ENCODE data around the gene LPAR3. TPM values are rescaled to one million over a fixed set of nuclear protein-coding genes. Genes with fewer than 3 reads are reported as not detected.

Gene LPAR3
- total and polyA plus RNA-seq, 12 donors = 4.7 to 17.3 (median 10.7) TPM

DNA sequence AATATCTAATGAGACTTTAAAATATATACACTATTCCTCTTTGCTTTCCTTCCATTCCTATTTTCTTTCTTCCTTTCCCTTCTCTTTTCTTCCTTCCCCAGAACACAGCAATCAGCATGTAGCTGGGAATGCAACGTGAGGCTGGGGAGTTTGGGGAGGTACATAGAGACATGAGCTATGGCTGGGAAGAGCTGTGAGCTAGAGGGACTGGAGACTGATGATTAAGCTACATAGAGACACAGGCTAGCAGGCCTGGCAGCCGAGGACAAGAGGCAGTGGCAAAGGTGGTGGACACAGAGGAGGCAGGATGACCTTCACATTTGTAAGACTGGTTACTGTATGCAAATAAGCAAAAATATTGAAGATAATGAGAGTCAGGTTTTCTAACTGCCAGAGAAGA is 7.5 kb downstream of the LPAR3 start:
- DNase-seq (no peak), ATAC-seq (peak in 5 of 8 donors; percentile 53 to 61 (median 59))
- 24 to 35% methylated on average over 2 of the region's 2 CpGs for WGBS, 2 donors
- TF ChIP-seq, protein P1, sequence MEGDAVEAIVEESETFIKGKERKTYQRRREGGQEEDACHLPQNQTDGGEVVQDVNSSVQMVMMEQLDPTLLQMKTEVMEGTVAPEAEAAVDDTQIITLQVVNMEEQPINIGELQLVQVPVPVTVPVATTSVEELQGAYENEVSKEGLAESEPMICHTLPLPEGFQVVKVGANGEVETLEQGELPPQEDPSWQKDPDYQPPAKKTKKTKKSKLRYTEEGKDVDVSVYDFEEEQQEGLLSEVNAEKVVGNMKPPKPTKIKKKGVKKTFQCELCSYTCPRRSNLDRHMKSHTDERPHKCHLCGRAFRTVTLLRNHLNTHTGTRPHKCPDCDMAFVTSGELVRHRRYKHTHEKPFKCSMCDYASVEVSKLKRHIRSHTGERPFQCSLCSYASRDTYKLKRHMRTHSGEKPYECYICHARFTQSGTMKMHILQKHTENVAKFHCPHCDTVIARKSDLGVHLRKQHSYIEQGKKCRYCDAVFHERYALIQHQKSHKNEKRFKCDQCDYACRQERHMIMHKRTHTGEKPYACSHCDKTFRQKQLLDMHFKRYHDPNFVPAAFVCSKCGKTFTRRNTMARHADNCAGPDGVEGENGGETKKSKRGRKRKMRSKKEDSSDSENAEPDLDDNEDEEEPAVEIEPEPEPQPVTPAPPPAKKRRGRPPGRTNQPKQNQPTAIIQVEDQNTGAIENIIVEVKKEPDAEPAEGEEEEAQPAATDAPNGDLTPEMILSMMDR (IDR thresholded peaks at IDR 0.05) = no peak
- Histone ChIP-seq H3K27me3 (peaks cover 0 to 3% (median 0%) of the 10 kb centered on the region in 7 donors), H3K9me3 (peaks cover 0 to 6% (median 0%) of the 10 kb centered on the region in 11 donors), H3K27ac (peak overlapping the region in 4 of 10 donors; percentile 20 to 47 (median 39)), H3K4me3 (no peak overlapping the region), H3K36me3 (no peaks in the 10 kb centered on the region), H3K4me1 (peaks cover 0 to 14% (median 4%) of the 10 kb centered on the region in 9 donors)
- intact Hi-C loops (cut with DNase I) = loop anchor here in 3 of 10 donors (5.0 to 10.0 kb wide), 2 partner anchors 88 to 91 kb away; no protein-coding TSS in a partner anchor

DNA sequence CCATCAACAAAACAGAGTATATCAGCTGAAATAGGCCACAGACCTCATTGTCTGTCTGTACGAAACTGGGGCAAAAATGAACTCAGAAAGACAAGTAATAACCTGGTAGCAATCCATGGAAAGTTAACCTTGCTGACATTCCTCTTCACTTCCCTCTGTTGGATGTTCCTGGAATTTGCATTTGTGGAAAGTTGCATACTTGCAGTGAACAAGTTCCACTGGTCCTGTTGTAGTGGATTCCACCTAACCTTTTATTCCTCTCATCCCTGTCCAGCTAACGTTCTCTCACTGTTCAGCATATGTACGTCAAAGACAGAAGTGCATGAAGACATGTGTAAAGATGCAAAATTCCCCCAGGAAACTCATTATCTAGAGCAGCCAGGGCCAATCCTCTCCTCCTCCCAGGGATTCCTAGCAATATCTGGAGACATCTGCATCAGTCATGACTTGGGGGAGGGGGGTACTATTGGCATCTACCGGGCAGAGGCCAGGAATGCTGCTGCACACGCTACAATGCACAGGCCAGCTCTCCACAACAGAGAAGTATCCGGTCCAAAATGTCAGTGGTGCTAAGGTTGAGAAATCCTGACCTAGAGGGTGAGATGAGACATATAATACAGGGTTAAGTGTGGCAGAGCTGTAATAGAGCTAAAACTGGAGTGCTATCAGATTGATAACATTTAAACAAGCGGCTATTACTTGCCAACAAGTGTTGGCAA is 8.2 kb downstream of the LPAR3 start:
- Histone ChIP-seq H3K9me3 (peaks cover 0 to 6% (median 0%) of the 10 kb centered on the region in 11 donors), H3K27ac (peak overlapping the region in 4 of 10 donors; percentile 5 to 47 (median 29)), H3K36me3 (no peaks in the 10 kb centered on the region), H3K27me3 (peaks cover 0 to 3% (median 0%) of the 10 kb centered on the region in 7 donors), H3K4me1 (peaks cover 0 to 14% (median 4%) of the 10 kb centered on the region in 9 donors), H3K4me3 (no peak overlapping the region)
- WGBS, 2 donors = 35 to 40% methylated on average over 7 of the region's 7 CpGs
- intact Hi-C loops (cut with DNase I) = loop anchor here in 3 of 10 donors (5.0 to 10.0 kb wide), 2 partner anchors 88 to 90 kb away; no protein-coding TSS in a partner anchor
- ATAC-seq = peak in 5 of 8 donors; percentile 49 to 88 (median 64)
- no peak for DNase-seq
- TF ChIP-seq, protein P1 (IDR thresholded peaks at IDR 0.05) = peak in 1 of 9 donors; percentile 21

DNA sequence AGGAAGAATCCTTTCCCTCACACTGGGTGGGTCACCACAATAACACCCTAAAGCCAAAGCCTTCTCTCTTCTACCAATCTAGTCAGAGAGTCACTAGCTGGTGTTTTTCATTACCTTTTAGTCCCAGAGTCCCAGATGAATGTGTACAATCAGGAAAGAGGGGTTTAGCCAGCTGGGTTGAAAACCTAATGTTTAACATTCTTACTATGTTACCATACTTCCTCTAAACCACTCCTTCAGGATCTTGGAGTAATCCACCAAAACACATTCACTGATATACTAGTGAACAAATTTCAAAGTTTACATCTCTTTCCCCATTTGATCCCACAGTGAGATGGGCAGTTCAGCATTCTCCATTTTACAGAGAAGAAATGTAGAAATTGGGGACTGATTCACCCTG is 9.7 kb downstream of the LPAR3 start:
- no peak for ATAC-seq
- Histone ChIP-seq H3K36me3 (no peaks in the 10 kb centered on the region), H3K9me3 (peaks cover 0 to 6% (median 0%) of the 10 kb centered on the region in 11 donors), H3K4me1 (peaks cover 0 to 14% (median 4%) of the 10 kb centered on the region in 9 donors), H3K4me3 (no peak overlapping the region), H3K27ac (no peak overlapping the region), H3K27me3 (peaks cover 0 to 3% (median 0%) of the 10 kb centered on the region in 7 donors)
- DNase-seq = no peak
- TF ChIP-seq, protein P1 (IDR thresholded peaks at IDR 0.05) = no peak
- intact Hi-C loops (cut with DNase I) = loop anchor here in 2 of 10 donors (10.0 kb wide), 1 partner anchor 88 kb away; no protein-coding TSS in a partner anchor

DNA sequence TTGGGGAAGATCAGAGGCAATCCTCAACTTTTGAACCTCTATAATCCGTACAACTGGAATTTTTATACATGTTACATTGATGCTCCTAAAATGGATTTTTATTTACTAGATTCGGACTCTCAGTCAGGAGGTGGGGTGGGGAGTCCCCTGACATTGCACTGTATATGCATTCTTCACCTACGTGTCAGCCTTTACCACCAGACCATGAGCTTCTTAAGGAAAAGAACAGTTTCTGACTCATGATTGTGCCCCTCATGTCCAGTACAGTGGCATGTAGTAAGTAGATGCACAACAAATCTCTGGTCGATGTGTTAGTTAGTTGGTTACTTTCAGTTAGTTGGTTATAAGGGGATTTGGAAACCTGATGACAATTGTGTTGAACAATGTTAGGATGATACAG is 15.4 kb downstream of the LPAR3 start:
- DNase-seq (no peak), ATAC-seq (no peak)
- Histone ChIP-seq H3K4me3 (no peak overlapping the region), H3K4me1 (no peaks in the 10 kb centered on the region), H3K27ac (no peak overlapping the region), H3K36me3 (no peaks in the 10 kb centered on the region), H3K27me3 (peaks cover 0 to 6% (median 0%) of the 10 kb centered on the region in 7 donors), H3K9me3 (peaks cover 0 to 10% (median 0%) of the 10 kb centered on the region in 11 donors)
- 83 to 89% methylated on average over 4 of the region's 4 CpGs for WGBS, 2 donors
- TF ChIP-seq, protein P1 (IDR thresholded peaks at IDR 0.05) = no peak
- intact Hi-C loops (cut with DNase I) = no loop called here
